ENCODE results near the gene EZH2.

DNA sequence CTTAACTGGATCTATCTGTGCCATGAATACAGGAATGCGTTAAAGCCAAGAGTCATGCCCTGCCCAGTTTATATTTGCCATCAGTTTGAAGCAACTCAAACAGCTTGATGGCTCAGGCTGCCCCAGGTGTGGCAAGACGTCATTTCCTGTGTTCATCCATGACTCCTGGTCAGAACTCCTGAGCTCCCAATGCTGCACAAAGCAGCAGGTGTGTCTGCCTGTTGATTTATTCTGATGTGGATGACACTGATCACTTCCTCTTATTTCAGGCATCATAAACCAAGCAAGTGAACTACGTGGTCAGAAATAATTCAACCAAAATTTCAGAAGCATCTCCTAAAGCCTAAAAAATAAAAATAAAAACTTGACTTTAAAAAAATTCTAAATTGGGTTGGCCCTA lies 68.5 kb downstream of the EZH2 start:
- TF ChIP-seq, protein P1, sequence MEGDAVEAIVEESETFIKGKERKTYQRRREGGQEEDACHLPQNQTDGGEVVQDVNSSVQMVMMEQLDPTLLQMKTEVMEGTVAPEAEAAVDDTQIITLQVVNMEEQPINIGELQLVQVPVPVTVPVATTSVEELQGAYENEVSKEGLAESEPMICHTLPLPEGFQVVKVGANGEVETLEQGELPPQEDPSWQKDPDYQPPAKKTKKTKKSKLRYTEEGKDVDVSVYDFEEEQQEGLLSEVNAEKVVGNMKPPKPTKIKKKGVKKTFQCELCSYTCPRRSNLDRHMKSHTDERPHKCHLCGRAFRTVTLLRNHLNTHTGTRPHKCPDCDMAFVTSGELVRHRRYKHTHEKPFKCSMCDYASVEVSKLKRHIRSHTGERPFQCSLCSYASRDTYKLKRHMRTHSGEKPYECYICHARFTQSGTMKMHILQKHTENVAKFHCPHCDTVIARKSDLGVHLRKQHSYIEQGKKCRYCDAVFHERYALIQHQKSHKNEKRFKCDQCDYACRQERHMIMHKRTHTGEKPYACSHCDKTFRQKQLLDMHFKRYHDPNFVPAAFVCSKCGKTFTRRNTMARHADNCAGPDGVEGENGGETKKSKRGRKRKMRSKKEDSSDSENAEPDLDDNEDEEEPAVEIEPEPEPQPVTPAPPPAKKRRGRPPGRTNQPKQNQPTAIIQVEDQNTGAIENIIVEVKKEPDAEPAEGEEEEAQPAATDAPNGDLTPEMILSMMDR (IDR thresholded peaks at IDR 0.05; ENCODE audit: borderline replicate concordance, extremely low read depth, low read length, poor library complexity, severe bottlenecking) = no peak
- TF ChIP-seq EZH2 (IDR thresholded peaks at IDR 0.05; ENCODE audit: borderline replicate concordance, low read depth, low read length, severe bottlenecking) = no peak

Measured in DND-41 (cell line).